NCI-H128 (cell line): ENCODE data around the gene ME2.
A peak's percentile ranks its signal among the peaks of the same experiment; 100 is the strongest.
"Not testable (repeated sequence)": the region's sequence is repeated elsewhere in the genome, so short reads cannot be mapped to it uniquely, and the experiment has no call there.

ENCODE experiments used
- DNase-seq: peaks from one replicate; lab custom pipeline; 2025; ENCODE audit not compliant: unreplicated experiment; lab: John Stamatoyannopoulos, UW

ME2 gene

DNA sequence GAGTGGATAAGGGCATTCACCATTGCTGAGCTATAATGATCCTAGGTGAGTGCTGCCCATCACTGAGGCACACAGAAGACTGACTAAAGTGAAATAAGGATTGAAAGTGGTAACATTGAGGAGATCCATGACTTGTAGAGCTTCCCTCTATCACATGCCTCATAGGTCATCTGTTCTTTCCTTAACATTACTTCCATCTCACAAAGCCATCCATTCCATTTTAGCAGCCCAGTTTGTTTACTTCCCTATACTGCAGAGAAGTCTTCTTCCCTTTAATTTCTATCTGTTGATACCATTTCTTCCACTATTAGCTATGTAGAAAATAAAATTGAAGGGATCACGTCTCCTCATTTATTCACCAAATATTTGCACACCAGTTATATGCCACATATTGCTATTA is 32.1 kb downstream of the ME2 start:
- DNase-seq: no peak

DNA sequence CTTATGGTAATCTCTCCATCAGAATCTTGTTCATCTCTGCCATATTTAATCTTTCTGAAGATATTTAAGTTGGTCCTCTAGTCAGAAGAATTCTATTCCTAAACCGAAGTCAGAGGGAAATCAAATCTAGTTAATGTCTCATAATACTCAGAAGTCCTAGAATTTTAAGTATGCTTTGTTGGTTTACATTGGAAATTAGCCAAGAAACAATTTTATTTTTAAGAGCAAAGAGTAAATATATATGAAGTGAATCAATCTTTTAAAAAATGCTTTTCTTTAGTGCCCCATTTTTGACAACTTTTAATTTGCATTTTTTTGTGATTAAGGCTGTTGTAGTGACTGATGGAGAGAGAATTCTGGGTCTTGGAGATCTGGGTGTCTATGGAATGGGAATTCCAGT is 38.1 kb downstream of the ME2 start:
- DNase-seq: no peak

DNA sequence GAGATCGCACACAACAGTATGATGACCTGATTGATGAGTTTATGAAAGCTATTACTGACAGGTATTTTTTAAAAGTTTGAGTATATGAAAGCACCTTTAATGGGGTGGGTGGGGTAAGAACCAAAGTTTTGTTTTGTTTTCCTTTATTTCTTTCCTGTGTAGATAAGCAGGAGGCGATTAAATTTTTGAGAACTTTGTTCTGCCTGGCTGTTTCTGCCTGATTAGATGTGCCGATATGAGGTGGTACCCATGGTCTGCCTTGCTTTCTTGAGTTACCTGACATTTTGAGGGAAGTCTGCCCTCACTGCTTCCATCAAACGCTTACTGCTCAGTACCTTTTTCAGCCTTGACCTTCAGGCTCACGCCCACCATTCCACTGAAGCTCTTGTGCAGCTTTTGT is 39.2 kb downstream of the ME2 start:
- no peak for DNase-seq

DNA sequence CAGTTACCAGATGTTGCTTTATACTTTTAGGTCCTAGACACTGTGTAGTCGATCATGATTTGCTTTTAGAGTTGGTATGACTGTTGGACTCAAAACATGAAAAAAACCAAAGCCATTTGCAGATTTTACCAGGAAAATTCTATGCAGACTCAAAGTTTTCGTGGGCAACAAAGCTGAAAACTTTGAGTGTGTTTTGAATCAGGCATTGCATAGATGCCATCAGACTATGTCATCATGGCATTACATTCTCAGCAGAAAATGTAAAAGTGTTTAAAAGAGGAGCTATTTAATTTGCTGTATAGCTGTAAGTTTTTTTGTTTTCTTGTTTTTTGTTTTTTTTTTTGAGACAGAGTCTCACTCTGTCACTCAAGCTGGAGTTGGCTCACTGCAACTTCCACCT is 45.5 kb downstream of the ME2 start:
- no peak for DNase-seq

DNA sequence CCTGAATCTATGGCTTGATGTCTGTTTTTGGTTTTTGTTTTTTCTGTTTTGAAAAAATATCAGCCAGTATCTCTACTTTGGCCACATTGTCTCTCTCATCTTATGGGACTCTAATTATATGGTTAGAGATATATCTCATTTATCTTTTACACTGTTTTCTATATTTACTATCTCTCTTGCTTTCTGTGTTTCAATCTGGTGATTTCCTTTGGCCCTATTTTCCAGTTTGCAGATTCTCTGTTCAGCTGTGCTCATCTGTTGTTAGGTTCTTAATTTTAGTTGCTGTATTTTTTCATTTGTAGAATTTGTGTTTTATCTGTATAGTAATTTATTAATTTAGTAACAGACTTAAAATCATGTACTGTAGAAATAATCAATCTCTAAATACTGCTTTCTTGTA is 47.6 kb downstream of the ME2 start:
- DNase-seq: no peak

DNA sequence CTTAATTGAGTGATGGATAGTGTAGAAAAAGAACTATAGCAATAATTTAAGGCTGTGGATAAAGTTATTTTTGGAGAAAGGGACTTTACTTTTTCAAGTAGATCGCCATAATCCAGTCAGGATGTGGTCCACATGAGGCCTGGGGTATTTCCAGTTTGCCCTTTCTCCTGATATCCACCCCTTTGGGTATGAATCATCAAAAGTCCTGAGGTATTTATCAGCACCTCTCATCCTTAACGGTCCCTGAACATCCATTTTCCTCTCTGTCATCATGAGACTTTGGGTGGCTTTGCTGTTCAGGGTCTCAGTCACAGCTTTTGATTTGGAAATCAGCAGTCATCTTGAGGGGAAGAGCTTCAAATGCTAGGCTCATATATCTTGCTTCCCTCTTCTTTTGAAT is 49.6 kb downstream of the ME2 start:
- DNase-seq: no peak

DNA sequence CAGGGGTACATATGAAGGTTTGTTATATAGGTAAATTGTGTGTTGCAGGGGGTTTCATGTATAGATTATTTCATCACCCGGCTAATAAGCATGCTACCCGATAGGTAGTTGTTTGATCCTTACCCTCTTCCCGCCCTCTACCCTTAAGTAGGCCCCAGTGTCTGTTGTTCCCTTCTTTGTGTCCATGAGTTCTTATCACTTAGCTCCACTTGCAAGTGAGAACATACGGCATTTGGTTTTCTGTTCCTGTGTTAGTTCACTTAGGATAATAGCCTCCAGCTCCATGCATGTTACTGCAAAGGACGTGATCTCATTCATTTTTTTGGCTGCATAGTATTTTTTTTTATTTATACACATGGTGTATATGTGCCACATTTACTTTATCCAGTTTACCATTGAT is 54.8 kb downstream of the ME2 start:
- DNase-seq: no peak

DNA sequence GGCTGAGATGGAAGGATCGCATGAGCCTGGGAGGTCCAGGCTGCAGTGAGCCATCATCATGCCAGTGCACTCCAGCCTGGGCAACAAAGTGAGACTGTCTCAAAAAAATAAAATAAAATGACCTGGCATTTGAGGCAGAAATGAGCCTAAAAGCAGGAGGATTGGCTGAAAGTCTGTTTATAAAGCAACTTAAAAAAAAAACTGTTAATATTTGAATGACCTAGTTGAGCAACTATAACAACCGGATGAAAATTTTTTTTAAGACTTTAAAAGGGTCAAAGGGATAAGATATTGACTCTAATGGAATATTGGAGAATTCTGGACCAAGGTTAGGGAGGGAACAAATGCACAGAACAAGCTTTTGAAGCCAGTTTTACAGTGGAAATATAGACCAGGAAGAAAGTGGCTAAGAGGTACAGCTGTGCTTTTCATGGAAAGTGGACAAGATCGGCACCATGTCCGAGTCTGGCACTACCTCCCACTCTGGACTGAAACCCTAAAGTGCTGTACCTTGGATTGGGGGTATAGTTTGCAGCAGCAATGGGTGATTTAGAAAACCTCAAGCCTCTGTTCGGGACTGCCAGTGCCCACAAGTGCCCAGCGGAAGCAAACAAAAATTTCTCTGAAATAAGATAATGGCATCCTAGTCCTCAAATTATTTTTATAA is 55.8 kb downstream of the ME2 start:
- no peak for DNase-seq

DNA sequence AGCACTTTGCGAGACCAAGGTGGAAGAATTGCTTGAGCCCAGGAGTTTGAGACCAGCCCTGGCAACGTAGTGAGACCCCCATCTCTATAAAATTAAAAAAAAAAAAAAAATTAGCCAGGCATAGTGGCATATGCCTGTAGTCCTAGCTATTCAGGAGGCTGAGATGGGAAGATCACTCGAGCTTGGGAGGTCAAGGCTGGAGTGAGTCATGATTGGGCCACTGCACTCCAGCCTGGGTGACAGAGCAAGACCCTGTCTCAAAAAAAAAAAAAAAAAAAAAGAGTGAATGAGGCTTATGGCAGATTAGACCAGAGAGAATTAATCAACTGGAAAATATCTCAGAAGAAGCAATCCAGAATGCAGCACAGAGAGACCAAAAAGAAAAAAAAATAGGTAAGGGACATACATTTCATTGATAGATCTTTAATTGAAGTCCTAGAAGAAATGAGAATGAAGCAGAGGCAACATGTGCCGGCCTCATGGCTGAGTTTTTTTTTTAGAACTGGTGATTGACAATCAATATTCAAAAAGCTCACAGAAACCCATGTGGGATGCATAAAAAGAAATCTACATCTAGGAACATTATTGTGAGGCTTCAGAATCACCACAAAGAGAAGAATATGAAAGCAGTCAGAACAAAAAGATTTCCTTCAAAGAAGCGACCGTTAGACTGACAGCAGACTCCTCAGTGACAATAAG is 56.7 kb downstream of the ME2 start:
- no peak for DNase-seq

DNA sequence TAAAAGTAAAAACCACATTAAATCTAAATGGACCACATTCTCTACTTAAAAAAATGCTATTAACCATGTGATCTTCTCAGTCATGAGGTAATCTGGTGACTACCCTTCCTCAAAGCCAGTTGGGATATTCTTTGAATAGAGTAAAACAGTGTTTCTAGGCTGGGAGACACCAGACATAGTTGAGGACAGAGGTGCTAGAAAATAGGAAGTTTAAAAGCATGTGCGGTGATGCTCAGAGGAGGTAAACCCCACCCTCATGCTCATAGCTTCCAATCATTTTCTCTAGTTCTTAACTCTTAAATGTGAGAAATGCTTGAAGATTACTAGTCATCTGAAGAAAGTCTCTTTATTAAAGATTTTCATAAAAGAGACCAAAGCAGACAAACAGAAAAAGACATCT is 58.3 kb downstream of the ME2 start:
- DNase-seq: no peak

DNA sequence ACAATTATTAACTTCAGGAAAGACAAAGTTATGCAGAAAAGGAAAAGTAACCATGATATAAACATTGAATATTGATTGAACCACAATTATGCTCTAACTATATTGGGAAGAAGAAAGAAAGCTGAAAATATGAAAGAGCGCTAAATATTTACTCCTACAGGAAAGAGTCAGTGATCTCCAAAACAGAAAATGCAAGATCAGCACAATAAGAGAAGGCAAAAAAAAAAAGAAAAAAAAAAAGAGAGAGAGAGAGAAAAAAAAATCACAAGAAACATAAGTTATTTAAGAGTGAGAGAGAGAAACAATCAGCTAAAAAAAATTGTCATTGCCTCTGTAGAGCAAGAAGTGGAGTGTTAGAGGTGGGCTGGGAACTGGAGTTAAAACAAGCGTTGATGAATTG is 60.0 kb downstream of the ME2 start:
- DNase-seq: no peak

DNA sequence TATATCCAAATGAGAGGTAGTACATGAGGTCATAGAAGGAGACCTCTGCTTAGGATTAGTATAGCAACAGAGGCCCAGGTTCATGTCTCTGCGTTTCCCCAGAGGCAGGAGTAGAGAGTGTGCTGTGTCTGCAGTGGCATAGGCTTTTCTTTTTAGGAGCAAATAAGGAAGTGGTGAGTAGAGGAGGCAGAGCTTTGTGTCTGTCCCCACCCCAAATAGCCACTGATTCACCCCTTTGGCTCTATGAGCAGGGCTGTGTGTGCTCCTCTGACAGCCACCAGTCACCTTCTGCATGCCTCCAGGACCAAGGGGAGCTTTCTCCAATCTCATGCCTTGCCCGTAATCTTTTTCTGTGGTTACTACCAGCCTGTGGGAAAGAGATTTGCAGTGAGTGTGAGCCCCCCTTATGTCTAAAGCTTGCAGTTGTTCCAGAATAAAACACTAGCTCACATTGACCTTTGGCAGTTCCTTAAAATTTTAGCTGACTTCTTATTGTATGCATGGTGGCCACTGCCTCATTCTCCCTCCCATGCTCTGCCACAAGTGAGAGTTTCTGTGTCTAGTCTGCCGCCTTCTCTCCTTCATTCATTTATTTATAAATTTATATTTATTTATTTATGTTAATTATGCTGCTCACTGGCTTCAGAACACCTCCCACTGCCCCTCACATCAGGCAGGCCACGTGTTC is 65.5 kb downstream of the ME2 start:
- DNase-seq: no peak

DNA sequence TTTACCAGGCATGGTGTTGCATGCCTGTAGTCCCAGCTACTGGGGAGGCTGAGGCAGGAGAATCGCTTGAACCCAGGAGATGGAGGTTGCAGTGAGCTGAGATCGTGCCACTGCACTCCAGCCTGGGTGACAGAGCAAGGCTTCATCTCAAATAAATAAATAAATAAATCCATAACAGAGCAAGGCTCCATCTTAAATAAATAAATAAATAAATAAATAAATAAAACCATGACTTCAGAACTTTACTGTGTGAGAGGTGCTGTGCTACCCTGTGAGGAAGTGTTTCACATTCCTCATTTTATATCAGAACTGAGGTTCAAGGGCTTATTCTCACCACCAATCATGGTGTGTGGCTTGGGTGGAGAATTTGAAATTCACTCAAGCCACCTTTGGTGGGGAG is 67.0 kb downstream of the ME2 start:
- DNase-seq: not testable (repeated sequence)

DNA sequence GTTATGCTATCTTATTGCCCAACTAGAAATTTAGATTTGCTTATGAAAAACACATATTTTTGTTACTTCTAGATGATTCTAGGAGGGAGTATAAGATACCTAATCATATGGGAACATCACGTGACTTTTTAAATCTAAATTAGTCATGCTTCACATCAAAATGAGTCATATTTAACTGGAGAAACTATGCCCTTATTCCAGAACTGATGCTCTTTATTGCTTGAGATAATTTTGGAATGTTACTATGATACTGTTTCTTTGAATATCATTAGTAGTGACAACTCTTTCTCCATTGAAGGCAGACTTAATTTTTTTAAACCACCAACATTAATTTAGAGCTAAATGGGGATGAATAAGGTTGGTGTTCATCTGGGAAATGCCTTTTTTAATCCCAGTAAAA is 69.0 kb downstream of the ME2 start:
- no peak for DNase-seq

DNA sequence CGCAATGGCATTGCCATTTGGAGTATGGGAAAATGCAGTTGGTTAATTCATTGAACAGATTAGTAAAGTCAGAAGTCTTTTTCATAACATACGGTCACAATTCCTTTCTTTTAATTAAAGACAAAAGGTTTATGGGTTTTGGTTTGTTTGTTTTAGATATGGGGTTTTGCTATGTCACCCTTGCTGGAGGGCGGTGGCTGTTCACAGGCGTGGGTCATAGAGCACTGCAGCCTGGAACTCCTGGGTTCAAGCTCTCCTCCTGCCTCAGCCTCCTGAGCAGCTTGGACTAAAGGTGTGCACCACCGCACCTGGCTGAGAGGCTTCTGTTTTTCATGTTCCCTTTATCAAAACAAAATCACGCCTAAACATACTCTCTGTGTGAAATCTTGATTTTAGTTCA is 70.3 kb downstream of the ME2 start:
- no peak for DNase-seq

DNA sequence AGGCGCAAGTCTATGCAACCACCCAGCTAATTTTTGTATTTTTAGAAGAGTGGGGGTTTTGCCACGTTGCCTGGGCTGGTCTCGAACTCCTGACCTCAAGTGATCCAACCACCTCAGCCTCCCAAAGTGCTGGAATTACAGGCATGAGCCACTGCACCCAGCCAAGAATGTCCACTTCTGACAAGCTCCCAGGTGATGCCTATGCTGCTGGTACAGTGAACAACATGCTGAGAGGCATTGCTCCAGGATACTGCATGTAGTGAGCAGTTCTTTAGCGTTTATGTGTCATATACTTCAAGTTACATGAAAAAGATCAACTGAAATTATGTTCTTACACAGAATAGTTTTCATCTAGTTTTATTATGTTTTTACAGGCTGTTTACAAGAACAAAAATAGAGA is 71.7 kb downstream of the ME2 start:
- DNase-seq: no peak

DNA sequence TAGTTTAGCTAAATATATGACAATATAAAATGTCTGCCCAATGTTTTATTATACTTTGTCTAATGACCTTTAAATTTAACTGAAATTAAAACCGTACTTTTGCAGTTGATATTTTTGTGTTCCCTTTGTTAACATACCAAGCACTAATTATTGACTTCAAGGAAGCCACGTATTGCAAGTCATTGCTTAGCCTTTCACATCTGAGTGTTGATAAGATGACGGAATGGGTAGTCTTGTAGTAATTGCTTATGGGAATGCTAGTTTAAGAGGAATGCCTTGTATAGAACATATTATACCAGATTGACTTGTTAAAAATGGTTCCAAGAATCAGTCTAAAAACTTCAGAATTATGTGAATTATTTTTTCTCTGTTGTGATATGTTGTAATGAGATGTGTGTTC is 74.9 kb downstream of the ME2 start:
- DNase-seq: no peak

DNA sequence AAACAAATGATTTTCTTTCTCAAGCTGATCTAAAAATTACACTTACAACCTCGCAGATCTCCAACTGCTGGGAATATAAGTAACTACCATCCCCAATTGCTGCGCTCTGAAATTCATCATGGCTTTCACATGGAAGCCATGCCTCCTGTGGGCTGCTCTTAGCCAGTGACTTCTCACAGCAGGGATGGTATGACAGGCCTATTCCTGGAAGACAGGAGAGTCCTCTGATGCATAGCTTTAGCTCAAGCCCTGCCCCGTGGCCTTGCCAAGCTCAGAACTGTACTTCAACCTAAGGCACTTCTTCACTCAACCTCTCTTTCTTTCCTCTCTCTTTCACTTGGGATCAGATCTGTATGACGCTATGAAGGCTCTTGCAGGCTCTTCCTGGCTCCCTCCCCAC is 76.3 kb downstream of the ME2 start:
- no peak for DNase-seq

DNA sequence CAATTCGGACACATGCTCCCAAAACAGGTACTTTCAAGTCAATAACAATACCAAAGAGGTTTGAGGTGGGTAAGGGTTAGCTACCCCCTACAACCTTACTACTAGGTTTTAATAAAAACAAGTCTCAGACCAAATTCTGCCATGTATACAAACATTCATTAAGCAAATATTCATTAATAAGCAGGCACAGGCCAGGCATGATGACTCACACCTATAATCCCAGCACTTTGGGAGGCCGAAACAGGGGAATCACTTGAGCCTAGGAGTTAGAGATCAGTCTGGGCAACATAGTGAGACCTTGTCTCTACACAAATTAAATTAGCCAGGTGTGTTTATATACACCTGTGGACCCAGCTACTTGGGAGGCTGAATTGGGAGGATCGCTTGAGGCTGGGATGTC is 77.2 kb downstream of the ME2 start:
- no peak for DNase-seq

DNA sequence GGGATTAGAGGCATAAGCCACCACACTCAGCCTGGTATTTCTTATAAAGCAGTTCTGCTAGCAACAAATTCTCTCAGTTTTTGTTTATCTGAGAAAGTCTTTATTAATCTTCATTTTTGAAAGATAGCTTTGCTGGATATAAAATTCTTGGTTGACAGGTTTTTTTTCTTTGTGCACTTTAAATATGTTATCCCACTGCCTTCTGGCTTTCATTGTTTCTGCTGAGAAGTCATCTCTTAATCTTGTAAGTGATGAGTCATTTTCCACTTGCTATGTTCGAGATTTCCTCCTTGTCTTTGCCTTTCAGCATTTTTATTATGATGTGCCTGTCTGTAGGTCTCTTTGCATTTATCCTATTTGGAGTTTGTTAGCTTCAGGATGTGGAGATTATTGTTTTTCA is 83.1 kb downstream of the ME2 start:
- no peak for DNase-seq

DNA sequence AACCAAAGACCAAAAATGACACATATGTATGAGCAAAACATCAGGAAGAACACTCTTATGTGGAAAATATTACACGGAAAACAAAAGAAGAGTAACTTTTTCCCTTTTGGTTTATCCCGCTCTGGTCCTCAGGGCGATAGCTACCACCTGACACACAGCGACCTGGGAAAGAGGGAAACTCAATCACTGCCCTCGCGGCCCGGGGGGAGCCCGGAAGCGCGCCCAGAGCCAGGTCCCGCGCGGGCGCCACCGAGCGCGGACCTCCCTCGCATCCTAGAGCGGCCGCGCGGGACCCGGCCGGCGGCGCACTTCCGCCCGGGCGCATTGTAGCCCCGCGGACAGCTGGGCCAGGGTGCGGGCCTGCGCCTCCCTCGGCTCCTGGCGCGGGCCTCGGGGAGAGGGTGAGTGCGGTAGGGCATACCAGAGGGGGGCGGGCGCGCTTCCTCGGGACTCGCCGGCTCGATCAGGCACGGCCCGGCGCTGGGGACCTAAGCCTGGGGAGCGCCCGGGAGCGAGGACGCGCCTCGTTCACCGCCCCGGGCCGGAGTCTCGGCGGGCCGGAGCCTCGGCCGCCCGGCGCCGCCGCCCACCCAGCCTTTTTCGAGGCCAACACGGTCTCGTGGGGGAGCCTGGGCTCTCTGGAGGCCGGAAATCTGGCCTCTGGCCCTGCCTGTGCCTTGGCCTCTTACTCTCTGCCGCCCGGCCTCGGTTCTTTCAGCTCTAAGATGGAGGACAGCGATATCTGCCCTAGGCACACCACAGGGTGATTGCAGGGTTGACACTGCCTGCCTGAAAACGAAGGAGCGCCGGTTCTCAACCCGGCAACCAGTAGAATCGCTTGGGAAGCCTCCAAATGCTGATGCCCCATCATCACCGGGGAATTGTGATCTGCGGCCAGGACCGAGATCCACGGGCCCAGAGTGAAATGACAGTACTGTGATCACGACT is 89.1 kb downstream of the ME2 start, which contains the start of gene ELAC1:
ELAC1 (plus strand) TSS at position 327 of the 948 bp plus-strand sequence. CDS start 6,365 bp downstream, outside the sequence.
- peak; percentile 72 for DNase-seq
